ENCODE measurements around the gene PDE3B.

Gene PDE3B

GRCh38 chr11:14884667-14885273, 241.2 kb downstream of the PDE3B start:
- DNase-seq (ENCODE audit: low spot score in 2 of 2), result no peak
- H3K27me3 ChIP-seq (ENCODE audit: low read depth), result no peaks in the 10 kb centered on the region
- no peaks in the 10 kb centered on the region for H3K36me3 ChIP-seq (replicated peaks)
- H3K4me3 ChIP-seq, result no peak overlapping the region
- in situ Hi-C loops (cut with MboI; ENCODE audit: low sequenced_read_pairs), result no loop called here
- H3K9me3 ChIP-seq, result no peaks in the 10 kb centered on the region
- peaks cover 3% of the 10 kb centered on the region; the same call in 1 of the 2 replicates for H3K4me1 ChIP-seq

GRCh38 chr11:14886513-14886912, 242.9 kb downstream of the PDE3B start:
- Histone ChIP-seq H3K4me1 (peaks cover 7% of the 10 kb centered on the region), H3K27me3 (ENCODE audit: low read depth) (no peaks in the 10 kb centered on the region), H3K4me3 (no peak overlapping the region), H3K36me3 (replicated peaks) (no peaks in the 10 kb centered on the region), H3K9me3 (no peaks in the 10 kb centered on the region)
- DNase-seq (ENCODE audit: low spot score in 2 of 2), result no peak
- in situ Hi-C loops (cut with MboI; ENCODE audit: low sequenced_read_pairs), result no loop called here

GRCh38 chr11:14891143-14892035, 247.8 kb downstream of the PDE3B start:
- in situ Hi-C loops (cut with MboI; ENCODE audit: low sequenced_read_pairs), result loop anchor here (10.0 kb wide), 1 partner anchor 367 kb away; the partner anchor contains the start of gene PSMA1
- Histone ChIP-seq H3K36me3 (replicated peaks) (no peaks in the 10 kb centered on the region), H3K4me1 (peaks cover 7% of the 10 kb centered on the region), H3K9me3 (no peaks in the 10 kb centered on the region), H3K4me3 (peak overlapping the region; percentile 43), H3K27me3 (ENCODE audit: low read depth) (no peaks in the 10 kb centered on the region)
- DNase-seq (ENCODE audit: low spot score in 2 of 2), result peak; percentile 84 to 90

- DNase-seq (ENCODE audit: low spot score in 2 of 2), result peak; percentile 91 to 96
- in situ Hi-C loops (cut with MboI; ENCODE audit: low sequenced_read_pairs), result loop anchor here (10.0 kb wide), 1 partner anchor 367 kb away; the partner anchor contains the start of gene PSMA1
- Histone ChIP-seq H3K36me3 (replicated peaks) (no peaks in the 10 kb centered on the region), H3K27me3 (ENCODE audit: low read depth) (no peaks in the 10 kb centered on the region), H3K4me1 (peaks cover 7% of the 10 kb centered on the region), H3K9me3 (no peaks in the 10 kb centered on the region), H3K4me3 (peak within 1 kb of the TSS; percentile 43)
These were observed 248.5 kb downstream of the PDE3B start, which contains the start of gene CYP2R1 for GRCh38 chr11:14892036-14892556. TSS of gene CYP2R1 (minus strand) at chr11:14892231. CDS start at chr11:14892205, 26 bp downstream.

- Histone ChIP-seq H3K9me3 (no peaks in the 10 kb centered on the region), H3K4me3 (peak overlapping the region; percentile 43), H3K4me1 (peaks cover 7% of the 10 kb centered on the region), H3K27me3 (ENCODE audit: low read depth) (no peaks in the 10 kb centered on the region), H3K36me3 (replicated peaks) (no peaks in the 10 kb centered on the region)
- DNase-seq (ENCODE audit: low spot score in 2 of 2), result no peak
- in situ Hi-C loops (cut with MboI; ENCODE audit: low sequenced_read_pairs), result loop anchor here (10.0 kb wide), 1 partner anchor 368 kb away; the partner anchor contains the start of gene PSMA1
These were observed 249.0 kb downstream of the PDE3B start for GRCh38 chr11:14892577-14892976.

GRCh38 chr11:14894657-14895598, 251.3 kb downstream of the PDE3B start:
- in situ Hi-C loops (cut with MboI; ENCODE audit: low sequenced_read_pairs), result loop anchor here (10.0 kb wide), 1 partner anchor 370 kb away; the partner anchor contains the start of gene PSMA1
- no peaks in the 10 kb centered on the region for H3K27me3 ChIP-seq (ENCODE audit: low read depth)
- H3K4me1 ChIP-seq, result peaks cover 7% of the 10 kb centered on the region
- DNase-seq (ENCODE audit: low spot score in 2 of 2), result peak in 1 of 2 experiments; percentile 13
- H3K4me3 ChIP-seq, result no peak overlapping the region
- no peaks in the 10 kb centered on the region for H3K9me3 ChIP-seq
- no peaks in the 10 kb centered on the region for H3K36me3 ChIP-seq (replicated peaks)

GRCh38 chr11:14898355-14898754, 254.8 kb downstream of the PDE3B start:
- H3K9me3 ChIP-seq, result no peaks in the 10 kb centered on the region
- in situ Hi-C loops (cut with MboI; ENCODE audit: low sequenced_read_pairs), result loop anchor here (10.0 kb wide), 1 partner anchor 374 kb away; the partner anchor contains the start of gene PSMA1
- H3K4me1 ChIP-seq, result no peaks in the 10 kb centered on the region
- no peaks in the 10 kb centered on the region for H3K36me3 ChIP-seq (replicated peaks)
- DNase-seq (ENCODE audit: low spot score in 2 of 2), result no peak
- H3K27me3 ChIP-seq (ENCODE audit: low read depth), result no peaks in the 10 kb centered on the region
- no peak overlapping the region for H3K4me3 ChIP-seq

GRCh38 chr11:14898906-14899305, 255.3 kb downstream of the PDE3B start:
- no peaks in the 10 kb centered on the region for H3K36me3 ChIP-seq (replicated peaks)
- in situ Hi-C loops (cut with MboI; ENCODE audit: low sequenced_read_pairs), result loop anchor here (10.0 kb wide), 1 partner anchor 374 kb away; the partner anchor contains the start of gene PSMA1
- no peak overlapping the region for H3K4me3 ChIP-seq
- no peak for DNase-seq (ENCODE audit: low spot score in 2 of 2)
- no peaks in the 10 kb centered on the region for H3K9me3 ChIP-seq
- H3K4me1 ChIP-seq, result no peaks in the 10 kb centered on the region
- no peaks in the 10 kb centered on the region for H3K27me3 ChIP-seq (ENCODE audit: low read depth)

- no peaks in the 10 kb centered on the region for H3K4me1 ChIP-seq
- H3K9me3 ChIP-seq, result no peaks in the 10 kb centered on the region
- H3K4me3 ChIP-seq, result no peak overlapping the region
- in situ Hi-C loops (cut with MboI; ENCODE audit: low sequenced_read_pairs), result loop anchor here (10.0 kb wide), 1 partner anchor 108 kb away; no protein-coding TSS in a partner anchor
- H3K27me3 ChIP-seq (ENCODE audit: low read depth), result no peaks in the 10 kb centered on the region
- no peaks in the 10 kb centered on the region for H3K36me3 ChIP-seq (replicated peaks)
- no peak for DNase-seq (ENCODE audit: low spot score in 2 of 2)
These were observed 259.2 kb downstream of the PDE3B start for GRCh38 chr11:14902650-14903350.

- peak in 1 of 2 experiments; percentile 68 for DNase-seq (ENCODE audit: low spot score in 2 of 2)
- no peaks in the 10 kb centered on the region for H3K4me1 ChIP-seq
- 0 out of 2 replicates have a peak, but pooled peaks cover 2% of the 10 kb centered on the region for H3K27me3 ChIP-seq (ENCODE audit: low read depth)
- no peak overlapping the region for H3K4me3 ChIP-seq
- no peaks in the 10 kb centered on the region for H3K9me3 ChIP-seq
- no peaks in the 10 kb centered on the region for H3K36me3 ChIP-seq (replicated peaks)
- in situ Hi-C loops (cut with MboI; ENCODE audit: low sequenced_read_pairs), result loop anchor here (10.0 kb wide), 1 partner anchor 110 kb away; no protein-coding TSS in a partner anchor
These were observed 261.1 kb downstream of the PDE3B start for GRCh38 chr11:14904745-14905103.

- no peak overlapping the region for H3K4me3 ChIP-seq
- no peaks in the 10 kb centered on the region for H3K36me3 ChIP-seq (replicated peaks)
- no peak for DNase-seq (ENCODE audit: low spot score in 2 of 2)
- no peaks in the 10 kb centered on the region for H3K4me1 ChIP-seq
- H3K9me3 ChIP-seq, result no peaks in the 10 kb centered on the region
- H3K27me3 ChIP-seq (ENCODE audit: low read depth), result peaks cover 3% of the 10 kb centered on the region; the same call in 1 of the 2 replicates
- in situ Hi-C loops (cut with MboI; ENCODE audit: low sequenced_read_pairs), result loop anchor here (10.0 kb wide), 1 partner anchor 111 kb away; no protein-coding TSS in a partner anchor
These were observed 261.8 kb downstream of the PDE3B start for GRCh38 chr11:14905104-14906033.
